HG02763 (cell line): ENCODE results near the gene CLCNKB.

Experiments
- ATAC-seq: cut with Tn5 transposase; IDR thresholded peaks from one replicate; pipeline ENCODE4 v1.9.1; 2021; ENCODE audit warnings: mild to moderate bottlenecking, moderate library complexity; ENCODE audit not compliant: unreplicated experiment

CLCNKB gene

DNA sequence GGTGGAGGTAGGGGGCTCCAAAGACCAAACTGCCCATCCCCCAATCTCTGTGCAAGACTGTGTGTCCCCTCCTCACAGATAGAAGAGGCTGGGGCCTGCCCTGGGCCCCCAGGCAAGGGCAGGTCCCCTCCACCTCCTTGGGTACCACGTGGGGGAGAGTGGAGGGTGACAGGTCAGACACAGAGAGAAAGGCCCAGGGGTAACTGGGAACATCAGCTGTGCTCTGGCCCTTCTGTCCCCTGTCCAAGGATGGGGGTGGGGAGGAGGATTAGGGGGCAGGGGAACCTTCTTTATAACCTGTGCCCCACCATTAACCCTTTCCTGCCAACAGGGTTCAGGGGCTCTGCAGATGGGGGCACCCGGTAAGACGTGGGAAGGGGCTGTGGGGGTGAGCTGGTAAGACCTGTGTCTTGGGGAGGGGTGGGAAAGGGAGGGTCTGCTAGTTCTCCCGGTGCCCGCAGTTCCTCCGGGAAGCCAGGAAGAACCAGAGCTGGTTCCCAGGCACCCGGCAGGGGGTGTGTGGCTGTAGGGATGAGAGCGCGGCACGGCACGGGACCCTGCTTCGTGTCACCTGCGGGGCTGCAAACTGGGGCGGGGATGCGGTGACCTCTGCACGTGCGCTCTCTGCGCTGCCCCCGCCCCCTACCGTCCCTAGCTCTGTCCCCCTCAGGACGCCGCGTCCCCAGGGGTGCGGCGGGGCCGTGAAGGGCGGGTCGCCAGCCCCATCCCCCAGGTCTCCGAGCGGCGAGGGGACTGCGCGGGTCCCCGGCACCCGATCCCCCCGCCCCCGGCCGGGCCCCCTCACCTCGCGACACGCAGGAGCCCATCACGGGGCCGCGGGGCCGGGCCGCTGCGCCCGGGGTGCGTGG, 29.3 kb downstream of the CLCNKB start:
- no peak for ATAC-seq

DNA sequence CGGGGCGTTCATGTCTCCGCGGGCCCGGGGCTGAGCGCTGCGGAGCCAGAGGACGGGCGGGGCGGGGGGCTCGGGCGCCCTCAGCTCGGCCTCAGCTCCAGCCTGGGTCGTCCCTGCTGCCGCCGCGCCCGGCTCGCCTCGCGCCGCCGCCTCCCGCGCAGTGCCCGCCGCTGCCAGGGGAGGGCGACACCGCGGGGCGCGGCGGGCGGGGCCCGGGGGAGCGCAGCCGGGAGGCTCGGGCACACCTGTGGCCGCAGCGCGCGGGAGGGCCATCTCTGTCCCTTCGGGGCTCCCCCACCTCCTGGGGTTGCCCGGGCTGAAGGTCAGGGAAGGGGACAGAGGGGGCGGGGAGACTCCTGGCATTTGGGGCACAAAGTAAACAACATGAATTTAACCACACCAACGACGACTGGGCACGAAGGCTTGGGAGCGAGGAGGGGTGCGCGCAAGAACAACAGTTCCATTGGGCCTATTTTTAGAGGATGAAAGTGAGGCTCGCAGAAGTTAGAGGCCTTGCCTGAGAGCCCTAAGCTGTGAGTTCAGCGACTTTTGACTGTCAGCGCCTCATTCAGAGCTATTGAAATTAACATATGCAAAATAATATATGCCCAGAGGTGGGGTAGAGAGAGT, 30.0 kb downstream of the CLCNKB start, which contains the start of gene FAM131C:
TSS of gene FAM131C (minus strand) at position 162 of the 630 bp plus-strand sequence. CDS start 209 bp downstream, outside the sequence.
- ATAC-seq, result no peak

DNA sequence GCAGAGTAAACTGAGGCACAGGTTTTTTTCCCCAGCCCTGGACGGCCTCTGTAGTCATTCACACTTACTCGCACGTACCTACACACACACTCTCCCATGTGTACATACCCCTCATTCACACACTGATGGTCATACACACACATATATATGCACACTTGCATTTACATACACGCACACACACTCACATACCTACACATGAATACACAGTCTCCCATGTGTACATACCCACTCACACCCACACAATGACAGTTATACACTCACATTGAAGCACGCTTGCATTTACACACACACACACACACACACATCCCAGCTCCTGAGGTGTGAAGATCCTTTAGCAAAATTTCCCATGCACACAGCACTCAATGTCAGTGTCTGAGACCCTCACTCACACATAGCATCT, 30.6 kb downstream of the CLCNKB start:
- ATAC-seq, result no peak

DNA sequence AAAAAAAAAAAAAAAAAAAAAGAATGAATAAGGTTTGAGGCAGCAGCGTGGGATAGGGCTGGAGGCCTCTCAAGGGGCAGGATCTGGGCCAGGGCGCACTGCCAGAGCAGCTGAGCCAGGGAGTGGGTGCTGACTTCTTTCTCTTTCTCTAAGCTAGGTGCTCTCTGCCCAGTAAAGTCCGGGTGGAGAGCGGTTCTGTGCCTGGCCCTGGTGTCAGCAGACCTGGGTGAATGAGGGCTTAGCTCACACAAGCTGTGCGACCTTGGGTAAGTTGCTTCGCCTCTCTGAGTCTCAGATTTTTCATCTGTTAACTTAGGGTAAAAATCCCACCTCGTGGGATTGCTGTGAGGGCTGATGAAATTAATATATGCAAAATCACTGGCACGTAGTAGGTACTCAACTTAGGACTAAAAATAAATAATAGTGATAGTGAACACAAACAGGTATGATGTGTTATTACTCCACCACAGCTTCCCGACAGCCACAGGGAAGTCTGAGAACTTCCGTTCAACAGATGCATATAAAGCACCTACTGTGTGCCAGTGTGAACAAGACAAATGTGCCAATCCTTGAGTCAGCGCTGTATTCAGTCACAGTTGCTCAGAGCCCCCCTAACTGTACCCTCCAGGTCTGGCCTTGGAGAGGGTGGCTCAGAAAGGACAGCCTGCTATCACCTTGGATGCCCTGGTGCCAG, 31.9 kb downstream of the CLCNKB start:
- ATAC-seq, result no peak

DNA sequence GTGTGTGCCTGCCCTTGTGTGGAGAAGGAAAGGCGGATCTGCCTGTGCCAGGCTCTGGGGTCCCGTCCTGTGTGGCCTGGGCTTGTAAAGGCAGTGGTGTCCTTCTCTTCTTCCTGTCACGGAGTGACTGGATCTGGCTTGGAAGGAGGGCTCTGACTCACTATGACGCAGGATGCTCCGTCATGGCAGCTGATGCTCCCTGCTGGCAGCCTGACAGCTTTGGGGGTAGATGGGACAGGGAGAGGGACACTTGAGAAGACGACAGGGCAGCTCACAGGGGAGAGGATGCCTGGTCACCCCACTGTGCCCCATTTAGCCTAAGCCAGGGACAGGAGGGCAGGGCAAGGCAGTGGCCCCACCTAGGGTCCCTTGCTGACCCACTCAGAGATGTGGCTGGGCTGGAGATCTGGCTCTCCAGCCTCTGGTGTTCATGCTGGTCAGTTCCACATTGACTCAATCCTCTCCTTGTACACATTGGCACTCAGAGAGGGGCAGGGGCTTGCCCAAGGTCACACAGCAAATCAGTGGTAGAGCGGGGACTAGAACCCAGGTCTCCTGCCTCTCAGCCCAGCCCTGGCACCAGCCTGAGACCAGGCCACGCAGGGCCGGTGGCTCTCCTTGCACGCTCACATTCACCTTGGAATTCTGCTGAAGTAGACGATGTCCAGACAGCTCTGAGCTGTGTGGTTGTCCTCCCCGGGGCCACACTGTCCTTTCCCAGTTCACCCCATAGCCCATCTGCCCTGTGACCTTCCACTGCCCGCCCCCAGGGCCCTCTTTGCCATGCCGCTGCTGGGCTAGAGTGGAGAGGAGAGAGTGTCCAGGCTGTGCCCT, 32.7 kb downstream of the CLCNKB start:
- no peak for ATAC-seq

DNA sequence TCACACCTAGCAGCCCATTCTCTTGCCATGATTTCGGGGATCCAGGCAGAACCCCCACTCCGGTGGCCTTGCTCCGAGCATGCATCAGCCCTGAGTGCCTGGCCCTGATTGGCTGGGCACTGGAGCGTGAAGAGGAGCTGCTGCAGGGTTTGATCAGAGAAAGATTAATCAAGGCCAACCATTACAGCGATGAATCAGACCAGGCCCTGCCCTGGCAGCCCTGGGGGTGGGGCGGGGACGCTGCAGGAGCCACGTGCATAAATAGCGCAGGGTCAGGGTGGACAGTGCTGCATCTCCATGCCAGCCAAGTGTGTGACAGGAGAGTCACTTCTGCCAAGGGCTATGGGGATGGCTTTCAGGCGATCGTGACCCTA, 33.3 kb downstream of the CLCNKB start:
- ATAC-seq, result no peak

DNA sequence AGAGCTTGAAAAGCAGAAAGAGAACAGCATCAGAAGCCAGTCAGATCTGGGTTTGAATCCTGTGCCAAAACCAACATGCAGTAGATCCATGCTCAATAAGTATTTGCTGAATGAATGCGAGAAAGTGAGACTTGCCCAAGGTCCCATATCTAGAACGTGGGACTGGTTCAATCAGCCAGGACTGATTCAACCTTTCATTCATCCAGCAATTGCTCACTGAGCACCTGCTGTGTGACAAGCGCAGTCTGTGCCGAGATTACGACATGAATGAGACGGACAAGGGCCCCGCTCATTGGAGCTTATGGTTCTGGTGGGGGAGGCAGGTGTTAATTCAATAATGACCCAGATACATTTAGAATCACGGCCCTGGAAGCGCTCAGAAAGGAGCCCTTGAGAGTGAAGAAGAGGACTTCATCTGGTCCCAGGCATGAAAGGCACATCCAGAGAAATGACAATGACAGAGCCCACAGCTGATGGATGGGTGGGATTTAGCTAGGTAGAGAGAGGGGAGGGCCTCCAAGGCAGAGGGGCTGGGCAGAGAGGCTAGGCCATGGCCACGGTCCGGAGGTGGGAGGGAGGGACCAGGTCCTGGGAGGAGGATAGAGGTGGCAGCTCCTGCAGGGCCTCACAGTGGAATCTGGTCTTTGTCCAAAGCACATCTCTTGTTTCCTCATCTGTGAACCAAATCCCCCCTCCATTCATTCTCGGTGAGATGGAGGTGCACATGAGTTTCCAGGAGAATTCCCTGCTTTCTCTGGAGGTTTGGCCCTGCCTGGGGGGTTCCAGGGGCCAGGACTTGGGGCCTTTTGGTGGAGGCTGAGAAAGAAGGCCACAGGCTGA, 34.0 kb downstream of the CLCNKB start:
- ATAC-seq, result no peak

DNA sequence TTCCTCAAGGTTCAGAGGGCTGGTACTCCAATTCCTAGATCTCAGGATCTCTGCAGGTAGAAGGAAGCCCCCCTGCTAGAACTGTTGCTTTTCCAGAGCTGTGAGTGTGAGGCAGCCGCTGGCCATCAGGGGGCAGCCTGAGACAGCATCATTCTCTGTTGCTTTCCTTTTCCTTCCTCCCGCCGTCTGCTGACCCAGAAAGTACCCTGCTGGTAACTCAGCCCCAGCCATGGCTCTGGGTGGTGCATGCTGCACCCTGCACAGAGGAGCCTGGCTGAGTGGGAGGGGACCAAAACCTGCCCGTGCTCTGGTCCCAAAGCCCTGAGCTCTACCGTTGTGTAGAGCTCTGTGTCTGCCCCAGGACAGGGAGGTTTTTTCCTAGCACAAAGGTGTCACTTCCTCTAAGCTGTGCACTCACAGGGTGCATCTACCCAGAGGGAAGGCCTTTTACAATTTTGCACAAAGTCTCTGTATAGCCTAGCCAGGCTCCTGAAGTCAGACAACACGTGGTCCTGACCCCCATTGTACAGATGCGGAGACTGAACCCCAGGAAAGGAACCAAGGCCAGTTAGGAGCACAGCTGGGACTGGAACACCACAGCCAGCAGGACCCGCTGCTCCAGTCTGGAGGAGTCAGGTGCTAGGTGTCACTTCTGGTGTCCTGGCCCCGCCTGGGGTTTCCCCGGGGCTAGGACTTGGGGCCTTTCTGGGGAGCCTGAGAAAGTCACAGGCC, 35.5 kb downstream of the CLCNKB start:
- no peak for ATAC-seq

DNA sequence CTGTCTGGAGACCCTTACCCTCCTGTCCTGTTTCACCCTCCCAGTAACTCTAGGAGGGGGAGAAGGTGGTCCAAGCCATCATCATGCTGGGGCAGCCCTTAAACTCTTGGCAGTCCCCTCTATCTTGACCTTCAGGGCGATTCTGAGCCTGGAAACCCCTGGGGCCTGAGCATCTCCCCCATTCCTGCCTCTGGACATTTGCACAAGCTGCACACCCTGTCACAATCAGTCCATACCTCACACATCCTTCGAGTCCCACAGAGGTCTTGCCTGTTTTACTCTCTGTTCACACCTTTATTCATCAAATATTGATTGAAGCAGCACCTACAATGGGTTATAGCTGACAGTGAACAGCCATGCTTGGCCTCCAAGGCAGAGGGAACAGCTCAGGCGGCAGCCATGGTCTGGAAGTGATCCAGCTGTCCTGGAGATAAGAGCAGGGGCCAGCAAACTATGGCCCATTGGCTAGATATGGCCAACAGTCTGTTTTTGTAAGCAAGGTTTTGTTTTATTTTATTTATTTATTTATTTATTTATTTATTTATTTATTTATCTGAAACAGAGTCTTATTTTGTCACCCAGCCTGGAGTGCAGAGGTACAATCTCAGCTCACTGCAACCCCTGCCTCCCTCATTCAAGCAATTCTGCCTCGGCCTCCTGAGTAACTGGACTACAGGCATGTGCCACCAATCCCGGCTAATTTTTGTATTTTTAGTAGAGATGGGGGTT, 37.0 kb downstream of the CLCNKB start:
- no peak for ATAC-seq

DNA sequence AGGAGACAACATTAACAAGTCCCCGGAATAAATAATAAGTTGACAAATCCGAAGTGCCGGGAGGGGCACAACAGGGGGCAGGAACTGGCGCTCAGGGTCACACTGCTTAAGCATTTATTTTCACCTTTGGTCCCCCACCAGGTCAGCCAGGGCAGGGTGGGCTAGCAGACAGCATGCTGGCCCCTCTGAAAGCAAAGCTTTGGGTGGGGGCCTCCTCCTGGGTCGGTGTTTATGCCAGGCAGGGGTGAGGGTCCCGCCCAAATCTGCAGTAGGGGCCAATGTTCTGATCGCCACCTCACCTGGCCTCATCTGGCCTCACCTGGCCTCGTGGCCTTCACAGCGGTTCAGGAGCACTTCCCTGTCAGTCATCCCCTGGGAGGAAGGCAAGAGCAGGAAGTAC, 38.1 kb downstream of the CLCNKB start:
- ATAC-seq, result no peak

DNA sequence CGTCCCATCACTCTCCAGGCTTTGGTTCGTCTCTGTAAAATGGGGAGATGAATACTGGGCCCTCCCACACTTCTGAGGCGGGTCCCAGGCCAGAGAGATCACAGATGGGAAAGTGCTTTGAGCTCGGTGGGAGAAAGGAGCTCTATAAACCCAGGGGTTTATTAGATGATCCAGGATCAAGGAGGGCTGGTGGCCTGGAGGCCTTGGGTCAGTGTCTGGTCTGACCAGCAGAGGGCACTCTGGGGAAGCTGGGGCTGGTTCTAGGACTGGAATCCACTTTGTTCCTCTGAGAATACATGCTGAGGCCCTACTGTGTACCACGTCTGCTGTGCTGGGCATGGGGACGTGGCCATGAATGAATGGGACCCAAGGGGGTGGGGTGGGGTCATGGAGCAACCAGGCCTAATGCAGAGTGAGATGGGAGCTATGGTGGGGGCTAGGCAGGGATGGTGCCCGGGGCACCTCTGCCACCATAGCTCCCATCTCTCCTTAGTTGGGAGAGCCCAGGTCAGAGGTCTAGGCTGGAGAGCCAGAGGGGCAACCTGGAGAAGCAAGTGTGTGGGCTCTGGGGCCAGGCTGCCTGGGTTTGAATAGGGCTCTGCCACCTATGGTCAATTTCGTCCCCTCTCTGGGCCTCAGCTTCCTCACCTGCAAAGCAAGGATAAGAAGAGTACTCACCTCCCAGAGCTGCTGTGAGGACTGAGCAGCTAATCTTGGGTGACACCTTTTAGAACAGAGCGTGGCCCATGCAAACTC, 38.9 kb downstream of the CLCNKB start:
- ATAC-seq, result no peak

DNA sequence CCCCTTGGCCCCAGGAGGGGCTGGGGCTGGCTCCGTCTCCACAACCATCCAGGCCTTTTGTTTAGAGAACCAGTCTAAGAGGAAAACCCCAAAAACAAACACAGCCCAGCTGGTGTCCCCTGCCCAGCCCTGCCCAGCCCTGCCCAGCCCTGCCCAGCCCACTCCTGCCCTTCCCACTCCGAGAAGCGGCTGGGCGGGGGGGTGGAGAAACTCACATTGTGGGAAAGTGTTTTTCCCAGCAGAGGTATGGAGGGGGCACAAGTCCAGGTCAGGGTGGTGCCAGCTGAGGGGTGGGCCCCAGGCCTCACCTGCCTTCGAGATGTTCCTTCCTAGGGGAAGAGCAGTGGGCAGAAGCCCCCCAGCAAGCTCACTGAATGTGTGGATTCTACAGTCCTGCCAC, 39.9 kb downstream of the CLCNKB start:
- ATAC-seq, result no peak

DNA sequence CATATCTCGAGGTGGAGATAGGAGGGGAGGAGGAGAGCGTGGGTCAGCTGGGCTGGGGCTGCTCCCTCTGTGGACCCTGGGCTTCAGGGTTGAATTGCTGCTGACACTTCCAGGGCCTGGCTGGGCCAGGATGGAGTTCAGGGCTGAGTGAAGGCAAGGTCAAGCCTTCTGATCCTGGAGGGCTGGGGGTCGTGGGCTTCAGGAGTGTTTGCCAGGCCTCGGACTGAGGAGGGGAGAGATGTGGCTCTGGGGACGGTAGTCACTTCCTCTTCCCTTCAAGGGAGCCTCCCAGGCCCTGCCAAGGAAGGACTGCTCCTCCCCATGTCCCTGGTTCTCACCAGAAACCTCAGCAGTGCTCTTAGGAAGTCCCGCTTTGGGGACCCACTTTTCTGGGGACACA, 41.9 kb downstream of the CLCNKB start:
- no peak for ATAC-seq

DNA sequence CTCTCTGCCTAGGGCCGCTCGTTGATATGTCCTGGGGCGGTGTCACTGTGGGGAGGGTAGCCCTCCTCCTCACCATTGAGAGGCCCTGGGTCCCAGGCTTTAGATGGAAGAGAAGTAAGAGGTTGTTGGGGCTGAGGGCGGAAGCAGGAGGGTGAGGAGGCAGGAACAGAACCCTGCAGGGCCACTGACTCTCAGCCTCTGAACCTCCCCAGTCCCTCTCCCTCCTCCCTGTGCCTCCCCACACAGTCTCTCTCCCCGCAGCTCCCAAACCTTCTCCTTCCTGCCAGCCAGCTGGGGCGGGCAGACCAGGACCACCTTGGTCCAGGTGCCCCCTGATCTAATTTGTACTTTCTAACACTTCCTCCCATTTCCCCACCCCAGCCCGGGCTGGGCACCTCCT, 44.2 kb downstream of the CLCNKB start:
- ATAC-seq, result no peak

DNA sequence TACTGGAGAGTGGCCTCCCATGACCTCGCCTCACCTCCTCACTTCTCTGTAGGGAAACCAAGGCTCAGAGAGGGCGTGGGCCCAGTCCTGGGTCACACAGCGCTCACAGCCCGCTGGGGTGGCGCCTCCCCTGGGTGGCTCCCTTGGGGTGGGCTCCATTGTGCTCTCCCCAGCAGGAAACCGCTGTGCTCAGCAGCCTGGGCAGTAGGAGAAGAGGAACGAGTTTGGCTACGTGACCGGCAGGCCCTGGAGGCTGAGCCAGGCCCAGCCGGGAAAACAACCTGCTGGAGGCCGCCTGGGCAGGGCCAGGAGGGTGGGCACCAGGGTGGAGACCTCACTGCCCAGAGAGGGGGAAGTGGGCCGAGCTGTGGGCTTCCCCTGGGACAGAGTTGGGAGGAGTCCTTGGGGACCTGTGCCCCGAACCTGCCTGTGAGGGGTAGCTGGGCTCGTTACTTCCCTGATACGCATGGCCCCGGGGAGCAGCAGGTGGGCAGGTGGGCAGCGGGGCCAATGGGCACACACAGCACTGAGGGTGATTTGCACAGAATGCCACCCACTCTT, 44.8 kb downstream of the CLCNKB start:
- ATAC-seq, result no peak

DNA sequence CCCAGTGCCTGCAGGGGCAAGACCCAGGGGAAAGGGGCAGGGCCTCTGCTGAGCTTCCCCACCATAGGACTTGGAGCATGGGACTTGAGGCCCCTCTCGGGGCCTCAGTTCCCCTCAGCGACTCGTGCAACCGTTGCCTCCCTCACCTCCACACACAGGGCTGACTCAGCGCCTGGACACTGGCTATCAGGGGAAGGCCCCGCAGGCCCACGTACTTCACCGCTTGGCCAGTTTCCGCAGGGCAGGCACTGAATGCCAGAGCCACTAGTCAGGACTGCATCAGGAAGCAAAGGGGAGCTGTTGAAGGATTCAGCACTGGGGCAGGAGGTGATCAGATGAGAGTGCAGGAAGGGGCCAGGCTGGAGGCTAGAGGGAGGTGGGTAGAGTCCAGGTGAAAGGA, 45.4 kb downstream of the CLCNKB start:
- ATAC-seq, result no peak

DNA sequence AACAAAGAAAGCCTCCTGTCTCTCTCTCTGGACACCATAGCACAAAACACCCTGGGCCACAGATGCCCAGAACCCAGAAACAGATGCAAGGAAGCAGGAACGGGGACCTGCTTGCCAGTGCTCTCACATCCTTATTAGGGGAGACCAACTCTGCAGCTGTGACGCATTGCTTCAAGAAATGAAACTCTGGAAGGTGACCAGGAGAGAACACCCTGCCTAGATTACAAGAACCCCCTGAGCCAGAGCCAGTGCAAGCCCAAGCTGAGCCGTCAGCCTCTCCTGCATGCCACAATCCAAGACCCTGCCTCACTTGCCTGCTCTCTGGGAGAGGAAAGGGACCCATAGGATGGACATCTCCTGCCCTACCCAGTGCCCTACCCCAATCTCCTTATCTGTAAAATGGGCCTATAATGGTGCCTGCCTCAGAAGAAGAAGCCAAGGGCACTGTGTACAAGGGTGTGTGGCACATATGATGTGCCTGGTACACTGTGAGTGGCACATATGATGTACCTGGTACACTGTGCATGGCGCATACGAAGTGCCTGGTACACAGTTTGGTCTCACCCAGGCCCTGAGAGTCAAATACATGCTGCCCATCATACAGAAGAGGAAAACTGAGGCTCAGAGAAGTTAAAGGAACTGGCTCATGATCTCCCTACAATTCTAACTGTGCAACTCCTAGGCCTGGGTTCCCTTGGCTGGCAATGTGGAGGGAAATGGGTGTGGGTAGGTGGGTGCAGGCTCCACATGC, 46.7 kb downstream of the CLCNKB start:
- ATAC-seq, result no peak
